Gastrocnemius medialis (tissue), 4 donors: ENCODE measurements around the gene EVX2.

ENCODE experiments used
- POLR2A ChIP-seq, 2 donors: fragments of 450-650 bp; IDR thresholded peaks; one replicate each; pipeline ENCODE4 v1.6.1; 2017; ENCODE audit warnings: antibody characterized with exemption in 2 of 2, mild to moderate bottlenecking in 2 of 2, moderate library complexity in 2 of 2
- TF ChIP-seq, protein P1 (sequence below), 5 experiments: fragments of 450-650 bp in 3 of 5; fragments of 200-600 bp in 2 of 5; sonication (generic) in 2 of 5; IDR thresholded peaks in 4 of 5; conservative IDR thresholded peaks in 1 of 5; 1 replicate in 4 of 5; 2 replicates in 1 of 5; pipeline ENCODE4 v1.5.1; 2016 to 2019; ENCODE audit warnings: antibody characterized with exemption in 5 of 5, mild to moderate bottlenecking in 3 of 5, moderate library complexity in 3 of 5

DNA sequence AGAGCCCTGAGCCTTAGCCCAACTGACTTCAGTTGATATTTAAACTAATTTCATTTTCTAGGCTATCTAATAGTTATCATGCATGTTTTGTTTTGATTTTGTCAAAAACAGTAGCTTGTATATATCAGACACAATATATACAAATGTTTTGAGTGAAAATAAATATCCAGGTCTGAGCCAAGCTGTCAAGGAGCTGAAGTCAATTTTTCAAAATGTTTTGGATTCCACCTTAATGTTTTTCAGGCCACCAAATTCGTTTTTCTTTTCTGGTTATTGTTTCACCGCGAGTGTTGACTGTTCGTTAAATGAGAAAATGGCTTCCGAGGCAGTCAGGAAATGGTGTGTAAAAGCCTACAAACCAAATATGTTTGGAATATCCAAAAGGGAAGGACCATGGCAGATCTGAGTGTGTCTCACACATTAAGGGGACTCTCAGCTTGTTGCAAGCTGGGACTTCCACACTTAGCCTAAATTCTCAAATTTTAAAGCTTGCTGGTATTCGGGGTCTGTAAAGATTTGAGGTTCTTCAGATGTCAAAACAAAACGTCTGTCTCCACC, 18.6 kb upstream of the EVX2 start:
- TF ChIP-seq, protein P1, sequence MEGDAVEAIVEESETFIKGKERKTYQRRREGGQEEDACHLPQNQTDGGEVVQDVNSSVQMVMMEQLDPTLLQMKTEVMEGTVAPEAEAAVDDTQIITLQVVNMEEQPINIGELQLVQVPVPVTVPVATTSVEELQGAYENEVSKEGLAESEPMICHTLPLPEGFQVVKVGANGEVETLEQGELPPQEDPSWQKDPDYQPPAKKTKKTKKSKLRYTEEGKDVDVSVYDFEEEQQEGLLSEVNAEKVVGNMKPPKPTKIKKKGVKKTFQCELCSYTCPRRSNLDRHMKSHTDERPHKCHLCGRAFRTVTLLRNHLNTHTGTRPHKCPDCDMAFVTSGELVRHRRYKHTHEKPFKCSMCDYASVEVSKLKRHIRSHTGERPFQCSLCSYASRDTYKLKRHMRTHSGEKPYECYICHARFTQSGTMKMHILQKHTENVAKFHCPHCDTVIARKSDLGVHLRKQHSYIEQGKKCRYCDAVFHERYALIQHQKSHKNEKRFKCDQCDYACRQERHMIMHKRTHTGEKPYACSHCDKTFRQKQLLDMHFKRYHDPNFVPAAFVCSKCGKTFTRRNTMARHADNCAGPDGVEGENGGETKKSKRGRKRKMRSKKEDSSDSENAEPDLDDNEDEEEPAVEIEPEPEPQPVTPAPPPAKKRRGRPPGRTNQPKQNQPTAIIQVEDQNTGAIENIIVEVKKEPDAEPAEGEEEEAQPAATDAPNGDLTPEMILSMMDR (IDR thresholded peaks at IDR 0.05 in 4 of 5, conservative IDR thresholded peaks at IDR 0.05 in 1 of 5), result no peak
- no peak for TF ChIP-seq POLR2A (IDR thresholded peaks at IDR 0.05)
